GM12865 (cell line): Measurements from ENCODE around the gene CLDN9.

Source experiments
- DNase-seq: peaks from one replicate; pipeline ENCODE4 v3.0.0; 2010; ENCODE audit warnings: low read depth
- H3K4me3 ChIP-seq: 2 replicates; pipeline ENCODE4 v1.5.1; 2011; ENCODE audit warnings: mild to moderate bottlenecking, low read depth, low read length, control low read depth
- CTCF ChIP-seq: IDR thresholded peaks from 2 replicates; pipeline ENCODE4 v1.5.1; 2011; ENCODE audit warnings: low read length, control low read depth, low read depth, inconsistent platforms; ENCODE audit not compliant: insufficient read depth; ENCODE audit errors: missing control alignments

Gene CLDN9

GRCh38 chr16:3020247-3020603 lies 7.5 kb downstream of the CLDN9 start, which contains the start of gene TNFRSF12A:
TSS of gene TNFRSF12A (plus strand) at chr16:3020368. CDS start at chr16:3020398, 30 bp downstream.
- TF ChIP-seq CTCF, result no peak
- peak; percentile 81 for DNase-seq
- H3K4me3 ChIP-seq, result peak within 1 kb of the TSS; percentile 60

- peak overlapping the region; percentile 60 for H3K4me3 ChIP-seq
- no peak for TF ChIP-seq CTCF
- peak; percentile 35 for DNase-seq
These were observed 8.1 kb downstream of the CLDN9 start for GRCh38 chr16:3020604-3021448.

- peak; percentile 72 for DNase-seq
- peak; percentile 39 for TF ChIP-seq CTCF
- peak overlapping the region; percentile 60 for H3K4me3 ChIP-seq
These were observed 8.9 kb downstream of the CLDN9 start for GRCh38 chr16:3021449-3022207.

GRCh38 chr16:3022208-3022683 lies 9.5 kb downstream of the CLDN9 start:
- TF ChIP-seq CTCF, result no peak
- no peak for DNase-seq
- H3K4me3 ChIP-seq, result no peak overlapping the region

- peak; percentile 52 for DNase-seq
- H3K4me3 ChIP-seq, result peak overlapping the region; percentile 82
- TF ChIP-seq CTCF, result no peak
These were observed 10.1 kb downstream of the CLDN9 start for GRCh38 chr16:3022684-3023414.

GRCh38 chr16:3023415-3023668 lies 10.6 kb downstream of the CLDN9 start:
- peak overlapping the region; percentile 82 for H3K4me3 ChIP-seq
- no peak for TF ChIP-seq CTCF
- DNase-seq, result no peak
